Endometrial microvascular endothelial cells (primary cell): Measurements from ENCODE around the gene MAGI2. TPM values are rescaled to one million over a fixed set of nuclear protein-coding genes. Genes with fewer than 3 reads are reported as not detected.

Experiments
- in situ Hi-C: cut with HindIII; loops from 2 replicates; pipeline ENCODE4 v1.10.0; 2017; ENCODE audit warnings: low sequenced_read_pairs, low pct_unique_long_range_greater_than_20kb; ENCODE audit errors: inconsistent ontology term
- total RNA-seq: library from RNA; depleted of rRNA; stranded (reverse); fragments of >200 nt; gene quantifications from one replicate; pipeline ENCODE4 v1.2.3, GENCODE V29; 2015; ENCODE audit errors: inconsistent ontology term

The MAGI2 gene
- total RNA-seq, 1 donor from 2014 or later = 0.46 TPM

GRCh38 chr7:78747592-78747991 is 705.9 kb downstream of the MAGI2 start:
- in situ Hi-C loops = no loop called here

GRCh38 chr7:78746301-78746700 is 707.2 kb downstream of the MAGI2 start:
- in situ Hi-C loops = no loop called here

- in situ Hi-C loops = no loop called here
Measured at GRCh38 chr7:78742694-78743093, 710.8 kb downstream of the MAGI2 start.

GRCh38 chr7:78736548-78736947 is 716.9 kb downstream of the MAGI2 start:
- in situ Hi-C loops = no loop called here

- in situ Hi-C loops = no loop called here
Measured at GRCh38 chr7:78734626-78735025, 718.8 kb downstream of the MAGI2 start.

GRCh38 chr7:78720066-78720465 is 733.4 kb downstream of the MAGI2 start:
- in situ Hi-C loops = no loop called here

GRCh38 chr7:78718212-78718611 is 735.3 kb downstream of the MAGI2 start:
- in situ Hi-C loops = no loop called here

- in situ Hi-C loops = no loop called here
Measured at GRCh38 chr7:78716876-78717275, 736.6 kb downstream of the MAGI2 start.

GRCh38 chr7:78714356-78714755 is 739.1 kb downstream of the MAGI2 start:
- in situ Hi-C loops = no loop called here

- in situ Hi-C loops = no loop called here
Measured at GRCh38 chr7:78712111-78712510, 741.4 kb downstream of the MAGI2 start.

GRCh38 chr7:78709658-78710057 is 743.8 kb downstream of the MAGI2 start:
- in situ Hi-C loops = no loop called here

GRCh38 chr7:78704504-78704903 is 749.0 kb downstream of the MAGI2 start:
- in situ Hi-C loops = no loop called here

- in situ Hi-C loops = no loop called here
Measured at GRCh38 chr7:78703391-78703790, 750.1 kb downstream of the MAGI2 start.

- in situ Hi-C loops = no loop called here
Measured at GRCh38 chr7:78702770-78703169, 750.7 kb downstream of the MAGI2 start.

GRCh38 chr7:78695826-78696225 is 757.6 kb downstream of the MAGI2 start:
- in situ Hi-C loops = no loop called here

- in situ Hi-C loops = no loop called here
Measured at GRCh38 chr7:78691584-78691983, 761.9 kb downstream of the MAGI2 start.

- in situ Hi-C loops = no loop called here
Measured at GRCh38 chr7:78690174-78690573, 763.3 kb downstream of the MAGI2 start.

GRCh38 chr7:78688376-78688775 is 765.1 kb downstream of the MAGI2 start:
- in situ Hi-C loops = no loop called here

GRCh38 chr7:78686189-78686588 is 767.3 kb downstream of the MAGI2 start:
- in situ Hi-C loops = no loop called here

GRCh38 chr7:78684201-78684600 is 769.3 kb downstream of the MAGI2 start:
- in situ Hi-C loops = no loop called here

GRCh38 chr7:78683566-78683965 is 769.9 kb downstream of the MAGI2 start:
- in situ Hi-C loops = no loop called here
